Heart left ventricle (tissue), 16 donors: ENCODE results near the gene SENP5. TPM values are rescaled to one million over a fixed set of nuclear protein-coding genes. Genes with fewer than 3 reads are reported as not detected.

Source experiments
- ATAC-seq, 4 donors: fragments of 200-7000 bp; cut with Tn5 transposase; one replicate each; pipeline ENCODE4 v1.9.1; 2020 to 2022; ENCODE audit warnings: moderate library complexity in 4 of 4, mild to moderate bottlenecking in 3 of 4, moderate number of reproducible peaks in 1 of 4
- DNase-seq, 5 donors: peaks; one replicate each; pipeline ENCODE4 v3.0.0-alpha.2; 2020
- H3K27ac ChIP-seq, 12 donors: fragments of 200-600 bp; sonication (generic) in 4 of 12; one replicate each; pipeline versions ENCODE4 v1.5.0 to v1.8.0; 2016 to 2022; ENCODE audit warnings: mild to moderate bottlenecking in 2 of 12
- H3K27me3 ChIP-seq, 9 donors: fragments of 200-600 bp; sonication (generic) in 2 of 9; one replicate each; pipeline versions ENCODE4 v1.5.1 to v1.8.0; 2016 to 2022; ENCODE audit warnings: mild to moderate bottlenecking in 3 of 9
- H3K36me3 ChIP-seq, 9 donors: fragments of 200-600 bp; sonication (generic) in 2 of 9; one replicate each; pipeline versions ENCODE4 v1.5.0 to v1.8.0; 2018 to 2022; ENCODE audit warnings: mild to moderate bottlenecking in 2 of 9
- H3K4me1 ChIP-seq, 12 donors: fragments of 200-600 bp; sonication (generic) in 4 of 12; one replicate each; pipeline versions ENCODE4 v1.5.0 to v1.8.0; 2016 to 2022; ENCODE audit warnings: mild to moderate bottlenecking in 3 of 12
- H3K4me3 ChIP-seq, 12 donors: fragments of 200-600 bp; sonication (generic) in 4 of 12; one replicate each; pipeline versions ENCODE4 v1.5.0 to v1.8.0; 2017 to 2022; ENCODE audit warnings: mild to moderate bottlenecking in 9 of 12, moderate library complexity in 4 of 12
- H3K9me3 ChIP-seq, 12 donors: fragments of 200-600 bp; sonication (generic) in 4 of 12; one replicate each; pipeline versions ENCODE4 v1.5.0 to v1.8.0; 2016 to 2022; ENCODE audit warnings: mild to moderate bottlenecking in 1 of 12
- CTCF ChIP-seq, 12 donors: fragments of 200-600 bp; sonication (generic) in 4 of 12; IDR thresholded peaks; one replicate each; pipeline versions ENCODE4 v1.5.0 to v1.8.0; 2018 to 2022; ENCODE audit warnings: antibody characterized with exemption in 12 of 12, mild to moderate bottlenecking in 5 of 12
- POLR2A ChIP-seq, 2 donors: fragments of 450-650 bp; IDR thresholded peaks; one replicate each; pipeline ENCODE4 v1.6.1; 2017; ENCODE audit warnings: antibody characterized with exemption in 2 of 2, mild to moderate bottlenecking in 2 of 2, moderate library complexity in 2 of 2
- WGBS, 4 donors: extraction: QIAGEN DNeasy Blood & Tissue Kit in 2 of 4; methylation state at CpG; one replicate each; pipeline versions ENCODE4 v1.1.5 to v1.1.7; 2013 to 2018; 5-methylcytosine and 5-hydroxymethylcytosine counted together
- intact Hi-C, 10 donors: fragments of 100-400 bp; cut with DNase I; formaldehyde crosslinking; loops; one replicate each; pipeline versions ENCODE4 v1.11.1 to v1.14.2; 2022
- polyA plus RNA-seq, 2 donors: library from polyadenylated mRNA; stranded (reverse); fragments of 200-250 nt; gene quantifications; one replicate each; pipeline ENCODE4 v1.2.3, GENCODE V29; 2013
- total RNA-seq, 9 donors: library from RNA; depleted of rRNA in 2 of 9; stranded (reverse); fragments of >200 nt in 2 of 9; fragmentation: NEBNext Ultra II Directional in 3 of 9; extraction: Animal tissue kit (Norgen Biotek cat#: 25700) in 3 of 9; gene quantifications; one replicate each; pipeline versions ENCODE4 v1.1.0 to v1.2.4, GENCODE V29; 2016 to 2023
- donor health status: ischemic (EF 13 %, LVEDD 7.1; RV severe dilation, severe dysfunction).
- donor health status: healthy with polysubstance abuse.
- donor health status: DM: no; HTN: yes; CAD: no.
- donor health status: DM: no; HTN: no; CAD: no.
- donor health status: ischemic (EF 25% LVEDD 6.9; RV normal size, moderate dysfunction).
- donor health status: ischemic (EF 25% LVEDD 5.7; RV mildly dilated, moderate dysfunction).
- donor health status: healthy.
- donor health status: DM: yes; HTN: yes; CAD: no.
- donor health status: ischemic (EF 35%, LVEDD 5.7; RV mildly dilated, moderate dysfunction).
- donor health status: nonischemic (EF 11% LVEDD 7.7; RV severe dilation, severe dysfunction).
- donor health status: DM: yes; HTN: yes; CAD: no.
- donor health status: PGD.
- donor health status: ischemic (EF 29% LVEDD 5.4; RV normal size, mild dysfunction).
- donor health status: nonischemic (EF 23%, LVEDD 6.1; RV moderate dilation, normal function).

Gene SENP5
- total and polyA plus RNA-seq, 11 donors = 7.0 to 28.5 (median 22.0) TPM

- no peaks in the 10 kb centered on the region for H3K27me3 ChIP-seq
- intact Hi-C loops = no loop called here
- H3K27ac ChIP-seq = no peak overlapping the region
- WGBS, 4 donors = 46 to 68% (median 59%) methylated on average over 2 of the region's 2 CpGs
- no peaks in the 10 kb centered on the region for H3K4me1 ChIP-seq
- H3K9me3 ChIP-seq = no peaks in the 10 kb centered on the region
- H3K36me3 ChIP-seq = peaks cover 0 to 92% (median 82%) of the 10 kb centered on the region in 9 donors
- DNase-seq (no peak), ATAC-seq (no peak)
- H3K4me3 ChIP-seq = no peak overlapping the region
- TF ChIP-seq CTCF (IDR thresholded peaks at IDR 0.05) (no peak), POLR2A (IDR thresholded peaks at IDR 0.05) (no peak)
These were observed 36.0 kb downstream of the SENP5 start for GRCh38 chr3:196903740-196904139.

- ATAC-seq (no peak), DNase-seq (no peak)
- H3K4me3 ChIP-seq = no peak overlapping the region
- peaks cover 0 to 31% (median 19%) of the 10 kb centered on the region in 9 donors for H3K36me3 ChIP-seq
- 91 to 100% (median 95%) methylated on average over 2 to 4 of the region's 4 CpGs for WGBS, 4 donors
- H3K4me1 ChIP-seq = no peaks in the 10 kb centered on the region
- H3K27ac ChIP-seq = no peak overlapping the region
- TF ChIP-seq CTCF (IDR thresholded peaks at IDR 0.05) = no peak
- no peak for TF ChIP-seq POLR2A (IDR thresholded peaks at IDR 0.05)
- intact Hi-C loops = no loop called here
- no peaks in the 10 kb centered on the region for H3K27me3 ChIP-seq
- peaks cover 0 to 14% (median 0%) of the 10 kb centered on the region in 12 donors for H3K9me3 ChIP-seq
These were observed 47.1 kb downstream of the SENP5 start for GRCh38 chr3:196914866-196915265.

GRCh38 chr3:196915375-196915774, 47.7 kb downstream of the SENP5 start:
- Histone ChIP-seq H3K36me3 (peaks cover 0 to 30% (median 19%) of the 10 kb centered on the region in 9 donors), H3K27me3 (no peaks in the 10 kb centered on the region), H3K4me3 (no peak overlapping the region), H3K27ac (no peak overlapping the region), H3K4me1 (peaks cover 0 to 4% (median 0%) of the 10 kb centered on the region in 12 donors), H3K9me3 (peaks cover 0 to 14% (median 0%) of the 10 kb centered on the region in 12 donors)
- DNase-seq (no peak), ATAC-seq (no peak)
- no peak for TF ChIP-seq POLR2A (IDR thresholded peaks at IDR 0.05)
- TF ChIP-seq CTCF (IDR thresholded peaks at IDR 0.05) = no peak
- WGBS, 4 donors = 98 to 100% (median 98%) methylated on average over 1 to 3 of the region's 3 CpGs
- intact Hi-C loops = no loop called here

GRCh38 chr3:196916221-196916620, 48.5 kb downstream of the SENP5 start:
- no peaks in the 10 kb centered on the region for H3K27me3 ChIP-seq
- DNase-seq = no peak
- H3K9me3 ChIP-seq = peaks cover 0 to 14% (median 0%) of the 10 kb centered on the region in 12 donors
- peaks cover 0 to 30% (median 19%) of the 10 kb centered on the region in 9 donors for H3K36me3 ChIP-seq
- H3K4me1 ChIP-seq = peaks cover 0 to 10% (median 0%) of the 10 kb centered on the region in 12 donors
- WGBS, 4 donors = 97 to 100% (median 100%) methylated on average over 1 of the region's 1 CpG
- TF ChIP-seq CTCF (IDR thresholded peaks at IDR 0.05) (no peak), POLR2A (IDR thresholded peaks at IDR 0.05) (no peak)
- H3K4me3 ChIP-seq = no peak overlapping the region
- intact Hi-C loops = no loop called here
- ATAC-seq = no peak
- no peak overlapping the region for H3K27ac ChIP-seq
